ENCODE results near the gene G0S2.

G0S2 gene

GRCh38 chr1:209667103-209667502 is 8.1 kb upstream of the G0S2 start:
- Histone ChIP-seq H3K4me2 (ENCODE audit: low read length) (no peak overlapping the region), H3K36me3 (ENCODE audit: control insufficient read depth, insufficient read depth, low read length) (no peaks in the 10 kb centered on the region), H3K9ac (no peak overlapping the region), H3K27me3 (ENCODE audit: control insufficient read depth, insufficient read depth, low read length) (no peaks in the 10 kb centered on the region), H3K9me3 (ENCODE audit: control insufficient read depth, low read length) (no peaks in the 10 kb centered on the region), H3K4me3 (ENCODE audit: low read depth, low read length) (no peak overlapping the region), H3K79me2 (no peaks in the 10 kb centered on the region), H3K4me1 (no peaks in the 10 kb centered on the region), H2AFZ (no peak overlapping the region), H3K27ac (no peak overlapping the region)
- TF ChIP-seq, protein P1, sequence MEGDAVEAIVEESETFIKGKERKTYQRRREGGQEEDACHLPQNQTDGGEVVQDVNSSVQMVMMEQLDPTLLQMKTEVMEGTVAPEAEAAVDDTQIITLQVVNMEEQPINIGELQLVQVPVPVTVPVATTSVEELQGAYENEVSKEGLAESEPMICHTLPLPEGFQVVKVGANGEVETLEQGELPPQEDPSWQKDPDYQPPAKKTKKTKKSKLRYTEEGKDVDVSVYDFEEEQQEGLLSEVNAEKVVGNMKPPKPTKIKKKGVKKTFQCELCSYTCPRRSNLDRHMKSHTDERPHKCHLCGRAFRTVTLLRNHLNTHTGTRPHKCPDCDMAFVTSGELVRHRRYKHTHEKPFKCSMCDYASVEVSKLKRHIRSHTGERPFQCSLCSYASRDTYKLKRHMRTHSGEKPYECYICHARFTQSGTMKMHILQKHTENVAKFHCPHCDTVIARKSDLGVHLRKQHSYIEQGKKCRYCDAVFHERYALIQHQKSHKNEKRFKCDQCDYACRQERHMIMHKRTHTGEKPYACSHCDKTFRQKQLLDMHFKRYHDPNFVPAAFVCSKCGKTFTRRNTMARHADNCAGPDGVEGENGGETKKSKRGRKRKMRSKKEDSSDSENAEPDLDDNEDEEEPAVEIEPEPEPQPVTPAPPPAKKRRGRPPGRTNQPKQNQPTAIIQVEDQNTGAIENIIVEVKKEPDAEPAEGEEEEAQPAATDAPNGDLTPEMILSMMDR (IDR thresholded peaks at IDR 0.05) = no peak

- no peak overlapping the region for H2AFZ ChIP-seq
- no peaks in the 10 kb centered on the region for H3K79me2 ChIP-seq
- TF ChIP-seq, protein P1 (IDR thresholded peaks at IDR 0.05) = no peak
- no peaks in the 10 kb centered on the region for H3K4me1 ChIP-seq
- H3K4me2 ChIP-seq (ENCODE audit: low read length) = no peak overlapping the region
- no peak overlapping the region for H3K27ac ChIP-seq
- H3K9ac ChIP-seq = no peak overlapping the region
- H3K36me3 ChIP-seq (ENCODE audit: control insufficient read depth, insufficient read depth, low read length) = no peaks in the 10 kb centered on the region
- no peak overlapping the region for H3K4me3 ChIP-seq (ENCODE audit: low read depth, low read length)
- no peaks in the 10 kb centered on the region for H3K9me3 ChIP-seq (ENCODE audit: control insufficient read depth, low read length)
- no peaks in the 10 kb centered on the region for H3K27me3 ChIP-seq (ENCODE audit: control insufficient read depth, insufficient read depth, low read length)
Measured at GRCh38 chr1:209667708-209668107, 7.5 kb upstream of the G0S2 start.

- Histone ChIP-seq H3K4me1 (no peaks in the 10 kb centered on the region), H2AFZ (no peak overlapping the region), H3K9me3 (ENCODE audit: control insufficient read depth, low read length) (no peaks in the 10 kb centered on the region), H3K79me2 (no peaks in the 10 kb centered on the region), H3K36me3 (ENCODE audit: control insufficient read depth, insufficient read depth, low read length) (no peaks in the 10 kb centered on the region), H3K27ac (no peak overlapping the region), H3K4me2 (ENCODE audit: low read length) (no peak overlapping the region), H3K4me3 (ENCODE audit: low read depth, low read length) (no peak overlapping the region), H3K27me3 (ENCODE audit: control insufficient read depth, insufficient read depth, low read length) (no peaks in the 10 kb centered on the region), H3K9ac (no peak overlapping the region)
- TF ChIP-seq, protein P1 (IDR thresholded peaks at IDR 0.05) = no peak
Measured at GRCh38 chr1:209670441-209671082, 4.7 kb upstream of the G0S2 start.

- no peak overlapping the region for H3K4me2 ChIP-seq (ENCODE audit: low read length)
- no peak overlapping the region for H3K4me3 ChIP-seq (ENCODE audit: low read depth, low read length)
- no peaks in the 10 kb centered on the region for H3K79me2 ChIP-seq
- H3K27ac ChIP-seq = no peak overlapping the region
- H3K9ac ChIP-seq = no peak overlapping the region
- H2AFZ ChIP-seq = no peak overlapping the region
- H3K9me3 ChIP-seq (ENCODE audit: control insufficient read depth, low read length) = no peaks in the 10 kb centered on the region
- no peaks in the 10 kb centered on the region for H3K36me3 ChIP-seq (ENCODE audit: control insufficient read depth, insufficient read depth, low read length)
- TF ChIP-seq, protein P1 (IDR thresholded peaks at IDR 0.05) = no peak
- no peaks in the 10 kb centered on the region for H3K27me3 ChIP-seq (ENCODE audit: control insufficient read depth, insufficient read depth, low read length)
- H3K4me1 ChIP-seq = no peaks in the 10 kb centered on the region
Measured at GRCh38 chr1:209672705-209673630, 2.2 kb upstream of the G0S2 start.
